ENCODE measurements around the gene COL8A2.
"Not testable (repeated sequence)": the region's sequence is repeated elsewhere in the genome, so short reads cannot be mapped to it uniquely, and the experiment has no call there.

Gene COL8A2

GRCh38 chr1:36125129-36125991 lies at the start of gene COL8A2:
Gene COL8A2 (minus strand): TSS chr1:36125222. CDS start chr1:36100242, 24,980 bp downstream.
- DNase-seq (ENCODE audit: low spot score), result peak; percentile 73

GRCh38 chr1:36174713-36175112 lies 49.7 kb upstream of the COL8A2 start:
- DNase-seq (ENCODE audit: low spot score), result no peak

DNA sequence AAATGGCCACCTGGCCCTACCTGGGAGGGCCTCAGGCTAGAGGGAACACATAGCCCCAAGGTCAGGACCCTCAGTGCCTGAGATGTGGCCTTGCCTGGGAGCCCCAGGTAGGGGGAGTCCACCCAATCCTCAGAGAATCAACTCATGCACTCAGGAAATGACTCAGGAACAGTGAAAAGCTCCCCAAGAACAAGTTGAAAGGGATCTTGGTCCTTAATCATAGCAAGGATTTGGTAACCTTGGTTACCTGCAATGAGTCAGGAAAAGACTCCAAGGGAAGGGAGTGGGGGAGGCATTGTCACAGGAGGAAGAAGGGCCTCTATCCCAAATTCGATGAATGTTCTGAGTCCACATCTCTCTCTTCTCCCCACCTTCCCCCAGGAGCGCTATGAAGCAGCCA lies 48.0 kb upstream of the COL8A2 start:
- DNase-seq (ENCODE audit: low spot score), result peak; percentile 68

DNA sequence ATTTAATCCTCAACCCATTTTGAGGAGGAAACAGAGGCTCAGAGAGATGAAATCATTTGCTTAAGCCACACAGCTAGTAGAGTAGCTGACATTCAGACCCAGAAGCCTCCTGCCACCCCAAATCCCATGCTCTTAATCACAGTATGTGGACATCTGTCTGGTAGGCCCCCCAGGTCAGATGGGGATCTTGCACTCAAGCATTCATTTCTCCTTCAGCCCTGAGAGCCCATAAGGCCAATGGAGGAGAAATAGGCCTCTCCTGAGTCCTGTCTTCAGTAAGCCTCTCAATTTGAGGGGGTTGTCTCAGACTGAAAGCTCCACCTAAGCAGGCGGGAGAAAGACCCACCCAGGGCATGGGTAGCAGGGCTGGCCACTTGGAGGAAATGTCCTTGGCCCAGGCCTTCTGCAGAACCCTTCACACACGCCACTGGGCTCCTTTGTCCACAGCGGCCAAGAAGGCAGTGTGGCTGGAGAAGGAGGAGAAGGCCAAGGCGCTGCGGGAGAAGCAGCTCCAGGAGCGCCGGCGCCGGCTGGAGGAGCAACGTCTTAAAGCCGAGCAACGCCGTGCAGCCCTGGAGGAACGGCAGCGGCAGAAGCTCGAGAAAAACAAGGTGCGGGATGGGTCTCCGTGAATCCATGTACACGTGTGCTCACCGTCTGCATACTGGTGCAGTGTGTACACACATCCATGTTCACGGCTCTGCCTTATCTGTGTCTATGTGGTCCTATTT lies 47.2 kb upstream of the COL8A2 start:
- no peak for DNase-seq (ENCODE audit: low spot score)

DNA sequence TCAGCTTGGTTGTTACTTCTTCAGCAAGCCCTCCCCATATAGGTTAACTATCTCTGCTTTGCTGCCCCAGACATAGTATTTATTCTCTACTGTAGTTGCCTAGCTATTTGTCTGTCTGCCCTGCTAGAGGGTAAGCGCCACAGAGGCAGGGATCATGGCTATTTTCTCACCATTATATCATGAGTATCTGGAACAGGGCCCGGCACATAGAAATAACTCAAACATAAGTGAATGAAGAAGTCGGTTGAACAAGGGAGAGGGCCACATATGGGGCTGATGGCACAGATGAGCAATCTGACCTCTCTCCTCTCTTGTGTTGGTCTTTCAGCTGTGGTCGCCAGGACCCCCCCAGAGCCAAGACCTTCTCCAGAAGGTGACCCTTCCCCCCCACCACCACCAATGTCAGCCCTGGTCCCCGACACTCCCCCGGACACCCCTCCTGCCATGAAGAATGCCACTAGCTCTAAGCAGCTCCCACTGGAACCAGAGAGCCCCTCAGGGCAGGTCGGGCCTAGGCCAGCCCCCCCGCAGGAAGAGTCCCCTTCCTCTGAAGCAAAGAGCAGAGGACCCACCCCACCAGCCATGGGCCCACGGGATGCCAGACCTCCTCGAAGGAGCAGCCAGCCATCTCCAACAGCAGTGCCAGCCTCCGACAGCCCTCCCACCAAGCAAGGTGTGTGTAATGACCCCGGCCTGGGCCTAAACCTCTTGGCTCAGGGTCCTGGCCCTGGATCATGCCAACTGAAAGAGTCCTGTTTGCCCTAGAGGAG lies 45.8 kb upstream of the COL8A2 start:
- DNase-seq (ENCODE audit: low spot score), result no peak

- DNase-seq (ENCODE audit: low spot score), result no peak
Measured at GRCh38 chr1:36168514-36168913, 43.5 kb upstream of the COL8A2 start.

DNA sequence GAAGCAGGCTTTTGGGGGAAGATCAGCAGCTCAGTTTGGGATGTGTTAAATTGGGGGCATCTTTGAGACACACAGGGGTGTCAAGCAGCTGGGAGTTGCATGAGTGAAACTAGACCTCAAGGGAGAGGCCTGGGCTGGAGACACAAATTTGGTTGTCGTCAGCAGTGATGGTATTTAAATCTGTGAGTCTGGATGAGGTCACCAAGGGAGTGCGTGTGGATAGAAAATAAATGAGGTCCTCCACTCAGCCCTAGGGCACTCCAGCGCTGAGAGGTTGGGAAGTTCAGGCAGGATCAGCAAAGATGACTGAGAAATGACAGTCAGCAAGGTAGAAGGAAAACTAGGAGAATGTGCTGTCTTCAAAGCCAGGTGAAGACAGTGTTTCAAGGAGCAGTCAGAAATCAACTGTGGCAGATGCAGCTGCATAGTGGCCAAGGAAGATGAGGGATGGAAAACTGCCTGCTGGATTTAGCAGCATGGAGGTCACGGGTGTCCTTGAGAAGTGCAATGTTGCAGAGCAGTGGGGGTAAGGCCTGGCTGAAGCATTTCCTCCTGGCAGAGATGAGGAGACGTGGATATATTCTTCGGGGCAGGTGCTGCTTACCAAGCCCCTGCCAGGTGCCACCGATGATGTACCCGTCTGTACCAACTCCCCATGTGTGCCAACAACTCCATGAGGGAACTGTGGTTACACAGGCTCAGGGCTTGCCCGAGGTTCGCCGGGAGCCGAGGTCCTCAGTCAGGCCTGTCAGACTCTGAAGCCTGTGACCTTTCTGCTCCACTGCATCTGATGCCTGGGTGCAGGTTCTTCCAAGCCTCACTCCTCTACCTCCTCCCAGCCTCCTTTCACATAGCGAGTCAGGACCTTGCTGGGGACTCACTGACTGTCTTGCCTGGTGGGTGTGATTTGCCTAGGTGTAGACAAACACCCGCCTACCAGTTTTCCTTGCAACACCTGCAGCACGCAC lies 42.2 kb upstream of the COL8A2 start:
- peak; percentile 75 for DNase-seq (ENCODE audit: low spot score)

GRCh38 chr1:36166136-36166535 lies 41.1 kb upstream of the COL8A2 start:
- DNase-seq (ENCODE audit: low spot score), result no peak

GRCh38 chr1:36165145-36165544 lies 40.1 kb upstream of the COL8A2 start:
- no peak for DNase-seq (ENCODE audit: low spot score)

- no peak for DNase-seq (ENCODE audit: low spot score)
Measured at GRCh38 chr1:36164361-36164760, 39.3 kb upstream of the COL8A2 start.

DNA sequence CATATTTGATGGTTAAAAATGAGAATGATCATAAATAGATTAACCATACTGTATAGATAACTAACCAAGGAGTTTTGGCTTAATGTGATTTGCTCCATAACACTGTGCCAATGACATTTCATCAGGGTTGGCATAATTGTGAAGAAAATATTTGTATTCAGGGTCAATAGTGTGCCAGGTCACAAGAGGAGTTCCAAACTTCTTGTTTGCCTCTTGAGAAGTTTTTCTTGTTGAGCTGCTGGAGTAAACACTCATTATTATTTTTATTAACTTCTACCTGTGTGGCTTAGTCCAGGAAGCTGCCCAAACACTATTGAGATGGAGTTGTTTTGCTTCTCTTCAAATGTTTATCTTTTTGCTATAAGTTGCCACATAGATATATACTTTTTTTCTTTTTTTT lies 38.4 kb upstream of the COL8A2 start:
- DNase-seq (ENCODE audit: low spot score), result no peak

DNA sequence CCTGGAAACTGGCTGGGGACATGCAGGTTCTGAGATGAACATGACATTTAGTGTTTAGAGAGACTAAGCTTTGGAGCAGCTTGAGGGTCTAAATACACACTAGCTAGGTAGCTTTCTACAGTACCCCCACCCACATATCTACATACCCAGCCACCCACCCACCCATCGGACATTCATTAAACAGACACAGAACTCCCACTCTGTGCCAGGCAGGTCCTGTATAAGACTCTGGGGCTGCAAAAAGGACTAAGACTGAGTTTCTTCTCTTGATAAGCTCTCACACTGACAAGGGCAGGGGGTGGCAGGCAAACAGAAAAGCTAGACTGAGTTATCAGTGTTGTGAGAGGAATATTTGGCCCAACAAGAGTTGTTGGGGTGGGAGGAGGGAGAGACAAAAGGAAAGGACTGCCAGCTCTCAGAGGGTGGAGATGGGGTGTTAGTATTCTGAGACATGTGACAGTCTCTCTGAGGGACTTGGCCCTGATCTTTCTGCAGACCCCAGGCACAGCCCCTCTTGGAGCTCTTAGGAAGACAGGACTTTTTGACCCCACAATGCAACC lies 37.7 kb upstream of the COL8A2 start:
- no peak for DNase-seq (ENCODE audit: low spot score)

DNA sequence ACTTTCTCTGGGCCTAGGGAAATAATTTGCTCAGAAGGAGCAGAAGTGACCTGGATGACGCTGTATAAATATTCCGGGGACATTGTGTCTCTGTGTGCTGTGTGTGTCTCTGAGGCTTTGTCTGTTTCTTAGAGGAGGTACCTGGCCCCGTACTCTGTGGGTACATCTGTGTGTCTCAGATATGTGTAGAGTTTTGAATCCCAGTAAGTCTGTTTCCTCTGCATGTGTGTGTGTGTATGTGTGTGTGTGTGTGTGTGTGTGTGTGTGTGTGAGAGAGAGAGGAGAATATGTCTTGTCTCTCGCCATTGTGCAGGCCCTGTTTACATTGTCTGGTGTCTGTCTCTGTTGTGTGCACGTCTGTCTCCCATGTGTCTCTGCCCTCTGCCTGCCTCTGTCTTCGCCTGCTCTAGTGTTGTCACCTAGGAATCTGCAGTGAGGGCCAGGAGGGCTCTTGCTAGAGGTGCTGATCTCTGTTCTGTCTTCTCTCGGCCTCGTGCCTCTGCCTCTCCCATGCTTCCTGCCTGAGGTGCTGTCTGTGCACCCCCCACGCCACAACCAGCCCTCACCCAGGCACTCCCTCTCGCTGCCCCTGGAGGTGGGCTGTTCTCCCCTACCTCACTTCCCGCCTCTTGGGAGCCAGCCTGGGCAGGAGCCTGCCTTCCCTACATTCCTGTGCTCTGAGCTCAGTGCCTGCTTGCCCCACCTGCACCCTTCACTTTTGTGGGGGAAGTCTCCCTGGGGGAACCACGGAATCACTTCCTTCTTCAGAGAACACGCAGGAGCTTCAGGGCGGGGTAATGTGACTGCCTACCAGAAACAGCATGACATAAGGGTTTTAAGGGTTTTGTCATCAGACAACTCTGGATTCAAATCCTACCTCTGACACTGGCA lies 36.9 kb upstream of the COL8A2 start:
- DNase-seq (ENCODE audit: low spot score), result no peak

DNA sequence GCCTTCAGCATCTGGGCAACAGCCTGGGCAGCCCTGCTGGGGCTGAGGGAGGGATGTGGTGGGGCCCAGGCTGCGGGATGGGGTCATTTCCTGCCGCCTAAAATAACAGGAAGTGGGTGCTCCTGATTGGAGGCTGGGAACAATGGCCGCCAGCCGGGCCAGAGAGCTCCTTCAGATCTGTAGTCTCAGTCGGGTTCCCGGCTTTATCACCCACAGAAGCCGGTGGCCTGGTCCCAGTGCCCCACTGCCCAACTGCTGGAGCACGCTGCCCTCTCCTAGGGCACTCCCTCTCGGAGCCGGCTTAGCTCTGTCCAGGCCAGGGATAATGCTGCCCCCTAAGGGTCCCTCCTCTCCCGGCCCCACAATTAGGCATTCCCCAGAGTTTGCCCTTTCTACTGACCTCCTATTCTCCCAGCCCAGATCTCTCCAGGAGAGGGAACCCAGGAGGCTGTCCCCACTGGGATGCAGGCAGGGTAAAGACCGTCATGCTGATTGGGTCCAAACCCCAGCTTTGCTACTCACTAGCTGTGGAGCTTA lies 36.0 kb upstream of the COL8A2 start:
- DNase-seq (ENCODE audit: low spot score), result peak; percentile 81

- no peak for DNase-seq (ENCODE audit: low spot score)
Measured at GRCh38 chr1:36160388-36160948, 35.4 kb upstream of the COL8A2 start.

GRCh38 chr1:36159614-36160387 lies 34.8 kb upstream of the COL8A2 start:
- no peak for DNase-seq (ENCODE audit: low spot score)

DNA sequence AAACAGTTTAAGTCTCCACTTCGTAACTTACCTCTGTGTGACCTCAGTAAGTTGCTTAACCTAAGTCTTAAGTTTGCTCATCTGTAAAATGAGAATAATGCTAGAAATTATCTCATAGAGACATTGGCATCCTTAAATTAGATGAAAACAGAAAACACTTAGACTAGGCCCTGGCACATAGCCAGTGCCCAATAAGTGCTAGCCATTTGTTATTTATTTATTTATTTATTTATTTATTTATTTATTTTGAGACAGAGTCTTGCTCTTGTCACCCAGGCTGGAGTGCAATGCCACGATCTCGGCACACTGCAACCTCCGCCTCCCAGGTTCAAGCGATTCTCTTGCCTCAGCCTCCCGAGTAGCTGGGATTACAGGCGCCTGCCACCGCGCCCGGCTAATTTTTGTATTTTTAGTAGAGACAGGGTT lies 33.8 kb upstream of the COL8A2 start:
- DNase-seq (ENCODE audit: low spot score), result not testable (repeated sequence)

All from AG08396 (cell line).